Measurements from ENCODE around the gene NUAK2. TPM values are rescaled to one million over a fixed set of nuclear protein-coding genes. Genes with fewer than 3 reads are reported as not detected.
A peak's percentile ranks its signal among the peaks of the same experiment; 100 is the strongest.

Gene NUAK2
- total and polyA plus RNA-seq, 4 donors: 1.3 to 2.4 (median 2.1) TPM

- TF ChIP-seq CTCF (IDR thresholded peaks at IDR 0.05; ENCODE audit: low read depth, low read length, missing input control) (peak; percentile 99), RAD21 (IDR thresholded peaks at IDR 0.05) (peak; percentile 99), GABPA (IDR thresholded peaks at IDR 0.05 in 1 of 2, conservative IDR thresholded peaks at IDR 0.05 in 1 of 2) (no peak), FOXA1 (IDR thresholded peaks at IDR 0.05) (no peak)
- Histone ChIP-seq H3K36me3 (ENCODE audit: control insufficient read depth in 4 of 4, insufficient read depth in 3 of 4, low read depth in 1 of 4, low read length in 3 of 4) (no peaks in the 10 kb centered on the region), H3K27me3 (ENCODE audit: control insufficient read depth in 4 of 4, insufficient read depth in 4 of 4, low read length in 3 of 4) (no peaks in the 10 kb centered on the region), H3K27ac (ENCODE audit: low read depth in 1 of 2, low read length in 2 of 2) (no peak overlapping the region), H3K9me3 (ENCODE audit: control insufficient read depth in 4 of 4, low read length in 3 of 4) (no peaks in the 10 kb centered on the region), H3K9ac (ENCODE audit: low read depth in 1 of 2, low read length in 2 of 2) (no peak overlapping the region), H3K4me3 (ENCODE audit: low read depth in 1 of 3, low read length in 3 of 3) (no peak overlapping the region), H3K4me1 (ENCODE audit: control insufficient read depth in 4 of 4, insufficient read depth in 4 of 4, low read length in 3 of 4) (peaks cover 0 to 7% (median 0%) of the 10 kb centered on the region in 4 donors)
- peak; percentile 87 for DNase-seq (ENCODE audit: low spot score)
- 6% methylated on average over 7 of the region's 7 CpGs for WGBS
These were observed 48.0 kb downstream of the NUAK2 start for GRCh38 chr1:205273551-205273982.

- TF ChIP-seq, protein P1, sequence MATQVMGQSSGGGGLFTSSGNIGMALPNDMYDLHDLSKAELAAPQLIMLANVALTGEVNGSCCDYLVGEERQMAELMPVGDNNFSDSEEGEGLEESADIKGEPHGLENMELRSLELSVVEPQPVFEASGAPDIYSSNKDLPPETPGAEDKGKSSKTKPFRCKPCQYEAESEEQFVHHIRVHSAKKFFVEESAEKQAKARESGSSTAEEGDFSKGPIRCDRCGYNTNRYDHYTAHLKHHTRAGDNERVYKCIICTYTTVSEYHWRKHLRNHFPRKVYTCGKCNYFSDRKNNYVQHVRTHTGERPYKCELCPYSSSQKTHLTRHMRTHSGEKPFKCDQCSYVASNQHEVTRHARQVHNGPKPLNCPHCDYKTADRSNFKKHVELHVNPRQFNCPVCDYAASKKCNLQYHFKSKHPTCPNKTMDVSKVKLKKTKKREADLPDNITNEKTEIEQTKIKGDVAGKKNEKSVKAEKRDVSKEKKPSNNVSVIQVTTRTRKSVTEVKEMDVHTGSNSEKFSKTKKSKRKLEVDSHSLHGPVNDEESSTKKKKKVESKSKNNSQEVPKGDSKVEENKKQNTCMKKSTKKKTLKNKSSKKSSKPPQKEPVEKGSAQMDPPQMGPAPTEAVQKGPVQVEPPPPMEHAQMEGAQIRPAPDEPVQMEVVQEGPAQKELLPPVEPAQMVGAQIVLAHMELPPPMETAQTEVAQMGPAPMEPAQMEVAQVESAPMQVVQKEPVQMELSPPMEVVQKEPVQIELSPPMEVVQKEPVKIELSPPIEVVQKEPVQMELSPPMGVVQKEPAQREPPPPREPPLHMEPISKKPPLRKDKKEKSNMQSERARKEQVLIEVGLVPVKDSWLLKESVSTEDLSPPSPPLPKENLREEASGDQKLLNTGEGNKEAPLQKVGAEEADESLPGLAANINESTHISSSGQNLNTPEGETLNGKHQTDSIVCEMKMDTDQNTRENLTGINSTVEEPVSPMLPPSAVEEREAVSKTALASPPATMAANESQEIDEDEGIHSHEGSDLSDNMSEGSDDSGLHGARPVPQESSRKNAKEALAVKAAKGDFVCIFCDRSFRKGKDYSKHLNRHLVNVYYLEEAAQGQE (IDR thresholded peaks at IDR 0.05): no peak
- no peak for TF ChIP-seq ZBTB33 (IDR thresholded peaks at IDR 0.05)
- TF ChIP-seq RAD21 (IDR thresholded peaks at IDR 0.05): no peak
- TF ChIP-seq TAF1 (conservative IDR thresholded peaks at IDR 0.05): no peak
- TF ChIP-seq ATF3 (IDR thresholded peaks at IDR 0.05): no peak
- TF ChIP-seq, protein P2, sequence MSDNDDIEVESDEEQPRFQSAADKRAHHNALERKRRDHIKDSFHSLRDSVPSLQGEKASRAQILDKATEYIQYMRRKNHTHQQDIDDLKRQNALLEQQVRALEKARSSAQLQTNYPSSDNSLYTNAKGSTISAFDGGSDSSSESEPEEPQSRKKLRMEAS (IDR thresholded peaks at IDR 0.05): no peak
- no peak for TF ChIP-seq RXRA (IDR thresholded peaks at IDR 0.05)
- no peak for TF ChIP-seq YY1 (IDR thresholded peaks at IDR 0.05)
- no peak for TF ChIP-seq HNF4A (conservative IDR thresholded peaks at IDR 0.05)
- no peak for TF ChIP-seq JUND (IDR thresholded peaks at IDR 0.05)
- TF ChIP-seq CTCF (IDR thresholded peaks at IDR 0.05; ENCODE audit: low read depth, low read length, missing input control): no peak
- no peak for TF ChIP-seq EGR1 (IDR thresholded peaks at IDR 0.05; ENCODE audit: low read depth in 2 of 2)
- no peak for TF ChIP-seq GABPA (IDR thresholded peaks at IDR 0.05 in 1 of 2, conservative IDR thresholded peaks at IDR 0.05 in 1 of 2)
- TF ChIP-seq NR2F2 (IDR thresholded peaks at IDR 0.05): no peak
- TF ChIP-seq SP1 (IDR thresholded peaks at IDR 0.05): no peak
- no peak for TF ChIP-seq FOXA2 (IDR thresholded peaks at IDR 0.05)
- no peak for TF ChIP-seq FOXA1 (IDR thresholded peaks at IDR 0.05)
- H3K4me3 ChIP-seq (ENCODE audit: low read depth in 1 of 3, low read length in 3 of 3): no peak overlapping the region
- no peaks in the 10 kb centered on the region for H3K9me3 ChIP-seq (ENCODE audit: control insufficient read depth in 4 of 4, low read length in 3 of 4)
- H3K27ac ChIP-seq (ENCODE audit: low read depth in 1 of 2, low read length in 2 of 2): no peak overlapping the region
- no peak overlapping the region for H3K9ac ChIP-seq (ENCODE audit: low read depth in 1 of 2, low read length in 2 of 2)
- 84% methylated on average over 3 of the region's 3 CpGs for WGBS
- H3K27me3 ChIP-seq (ENCODE audit: control insufficient read depth in 4 of 4, insufficient read depth in 4 of 4, low read length in 3 of 4): no peaks in the 10 kb centered on the region
- DNase-seq (ENCODE audit: low spot score): no peak
- H3K36me3 ChIP-seq (ENCODE audit: control insufficient read depth in 4 of 4, insufficient read depth in 3 of 4, low read depth in 1 of 4, low read length in 3 of 4): no peaks in the 10 kb centered on the region
- peaks cover 0 to 8% (median 2%) of the 10 kb centered on the region in 4 donors for H3K4me1 ChIP-seq (ENCODE audit: control insufficient read depth in 4 of 4, insufficient read depth in 4 of 4, low read length in 3 of 4)
These were observed 49.0 kb downstream of the NUAK2 start for GRCh38 chr1:205272536-205272935.
